GM18951 (cell line): ENCODE data around the gene PLAAT5.

ENCODE experiments used
- POLR2A ChIP-seq: IDR thresholded peaks from 4 replicates; pipeline ENCODE4 v1.6.1; 2011; ENCODE audit warnings: mild to moderate bottlenecking; ENCODE audit not compliant: insufficient read length, insufficient read depth; ENCODE audit errors: extremely low read depth
- in situ Hi-C: fragments of 300-500 bp; cut with MboI; formaldehyde crosslinking; loops from one replicate; pipeline ENCODE4 v1.12.0; 2022; ENCODE audit warnings: low sequenced_read_pairs, mixed read lengths, inconsistent platforms; ENCODE audit not compliant: unreplicated experiment

PLAAT5 gene

DNA sequence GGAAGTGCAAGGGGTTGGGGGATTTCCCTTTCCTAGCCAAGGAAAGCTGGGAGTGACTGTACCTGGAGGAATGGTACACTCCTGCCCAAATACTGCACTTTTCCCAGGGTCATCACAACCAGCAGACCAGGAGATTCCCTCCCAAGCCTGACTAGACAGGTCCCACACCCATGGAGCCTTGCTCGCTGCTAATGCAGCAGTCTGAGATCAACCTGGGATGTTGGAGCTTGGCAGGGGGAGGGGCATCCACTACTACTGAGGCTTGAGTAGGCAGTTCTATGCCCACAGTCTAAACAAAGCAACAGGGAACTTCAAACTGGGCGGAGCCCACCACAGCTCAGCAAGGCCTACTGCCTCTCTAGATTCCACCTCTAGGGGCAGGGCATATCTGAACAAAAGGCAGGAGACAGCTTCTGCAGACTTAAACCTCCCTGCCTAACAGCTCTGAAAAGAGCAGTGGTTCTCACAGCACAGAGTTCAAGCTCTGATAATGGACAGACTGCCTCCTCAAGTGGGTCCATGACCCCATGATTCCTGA is 62.9 kb downstream of the PLAAT5 start:
- in situ Hi-C loops = no loop called here
- TF ChIP-seq POLR2A = no peak

DNA sequence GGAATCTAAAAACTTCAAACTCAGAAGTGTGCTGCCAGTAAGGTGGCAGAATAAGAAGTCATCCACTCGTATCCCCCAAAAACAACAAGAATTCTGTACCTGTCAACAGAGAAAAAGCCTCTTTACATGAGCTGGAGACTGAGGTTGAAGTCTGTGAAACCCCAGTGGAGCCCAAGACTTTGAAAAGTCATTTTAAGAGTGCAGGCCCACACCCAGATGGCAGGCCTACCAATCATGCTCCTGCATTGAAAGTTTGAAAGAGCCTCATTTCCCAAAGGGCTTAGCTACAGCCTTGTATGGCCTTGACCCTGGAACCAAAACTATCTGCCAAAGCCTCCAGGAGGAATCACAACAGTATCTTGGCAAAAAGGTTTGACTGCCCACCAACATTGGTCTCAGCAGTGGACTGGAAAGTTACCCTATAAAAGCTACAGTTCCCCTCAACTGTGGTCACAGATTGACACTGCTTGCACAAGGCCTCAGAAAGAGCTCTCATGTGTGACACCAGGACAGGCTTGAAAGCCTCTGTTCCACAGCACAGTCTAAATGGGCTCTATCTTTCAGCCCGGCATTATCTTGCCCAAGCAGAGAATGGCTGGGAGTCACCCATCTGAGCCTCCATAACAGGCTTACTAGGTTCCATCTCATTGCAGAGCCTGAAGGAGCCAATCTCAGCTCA is 73.7 kb downstream of the PLAAT5 start:
- no peak for TF ChIP-seq POLR2A
- in situ Hi-C loops = no loop called here
